Pons (tissue), 1 donor: ENCODE results near the gene PEPD.

Experiments
- DNase-seq: peaks from one replicate; pipeline ENCODE4 v3.0.0-alpha.2; 2016; ENCODE audit warnings: low spot score

Gene PEPD

GRCh38 chr19:33458807-33459206 lies 62.8 kb downstream of the PEPD start:
- DNase-seq, result no peak

DNA sequence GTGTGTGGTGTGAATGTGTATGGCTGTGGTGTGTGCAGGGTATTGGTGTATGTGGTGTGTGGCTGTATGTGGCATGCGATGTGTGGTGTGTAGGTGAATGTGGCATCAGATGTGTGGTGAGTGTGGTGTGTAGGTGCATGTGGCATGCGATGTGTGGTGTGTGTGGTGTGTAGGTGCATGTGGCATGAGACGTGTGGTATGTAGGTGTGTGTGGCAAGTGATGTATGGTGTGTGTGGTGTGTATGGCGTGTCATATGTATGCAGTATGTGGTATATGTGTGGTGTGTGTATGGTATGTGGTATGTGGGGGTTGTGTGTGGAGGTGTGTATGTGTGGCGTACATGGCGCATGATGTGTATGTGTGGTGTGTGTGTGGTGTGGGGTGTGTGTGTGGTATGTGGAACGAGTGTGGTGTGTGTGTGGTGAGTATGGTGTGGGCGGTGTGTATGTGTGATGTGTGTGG lies 63.4 kb downstream of the PEPD start:
- DNase-seq, result no peak

- DNase-seq, result no peak
These were observed 64.8 kb downstream of the PEPD start for GRCh38 chr19:33456845-33457220.

DNA sequence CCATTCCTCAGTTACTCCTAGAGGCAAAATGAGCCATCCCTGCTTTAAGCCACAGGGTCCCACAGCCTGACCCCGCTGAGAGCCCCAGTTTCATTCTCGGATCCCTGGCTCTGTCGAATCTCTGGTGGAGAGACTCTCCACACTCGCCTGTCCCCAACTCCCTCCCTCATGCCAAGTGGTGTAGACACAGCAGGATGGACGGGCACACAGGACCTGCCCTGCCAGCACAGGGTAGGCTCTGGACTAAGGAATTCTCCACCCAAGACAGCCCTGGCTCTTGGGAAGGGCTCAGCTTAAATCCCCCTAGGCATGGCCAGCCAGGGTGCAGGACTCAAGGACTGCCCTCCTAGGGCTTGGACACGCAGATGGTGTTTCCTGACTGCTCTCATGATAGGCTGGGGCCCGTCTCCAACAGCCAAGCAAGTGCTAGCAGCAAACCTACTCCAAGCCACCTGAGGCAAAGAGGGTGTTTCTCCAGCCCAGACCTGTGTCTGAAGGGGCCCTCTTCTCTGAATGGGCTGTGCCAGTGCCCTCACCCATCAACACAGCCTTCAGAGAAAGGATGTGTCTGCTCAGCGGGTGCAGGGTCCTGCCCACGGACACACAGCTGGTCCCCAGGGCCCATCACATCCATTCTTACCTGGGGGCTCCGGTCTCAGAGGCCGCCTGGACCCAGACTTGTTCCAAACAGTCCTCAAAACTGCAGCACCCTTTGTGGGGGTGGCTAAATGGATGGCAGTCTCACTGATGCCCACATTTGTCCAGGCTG lies 65.3 kb downstream of the PEPD start:
- no peak for DNase-seq

GRCh38 chr19:33453265-33453664 lies 68.3 kb downstream of the PEPD start:
- no peak for DNase-seq

DNA sequence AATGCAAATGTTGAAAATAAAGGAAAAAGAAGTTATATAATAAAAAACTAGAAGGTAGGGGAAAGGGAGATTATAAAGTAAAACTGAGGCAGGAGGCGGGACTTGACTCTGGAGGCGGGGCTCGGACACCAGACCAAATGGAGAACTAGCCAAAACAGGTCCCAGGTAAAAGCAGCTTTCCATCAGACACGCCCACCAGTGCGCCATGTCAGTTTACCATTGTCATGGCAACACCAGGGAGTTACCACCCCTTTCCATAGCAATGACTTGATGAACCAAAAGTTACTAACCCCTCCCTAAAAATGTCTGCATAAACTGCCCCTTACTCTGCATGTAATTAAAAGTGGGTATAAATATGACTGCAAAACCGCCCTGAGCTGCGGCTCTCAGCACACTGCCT lies 70.9 kb downstream of the PEPD start:
- no peak for DNase-seq

DNA sequence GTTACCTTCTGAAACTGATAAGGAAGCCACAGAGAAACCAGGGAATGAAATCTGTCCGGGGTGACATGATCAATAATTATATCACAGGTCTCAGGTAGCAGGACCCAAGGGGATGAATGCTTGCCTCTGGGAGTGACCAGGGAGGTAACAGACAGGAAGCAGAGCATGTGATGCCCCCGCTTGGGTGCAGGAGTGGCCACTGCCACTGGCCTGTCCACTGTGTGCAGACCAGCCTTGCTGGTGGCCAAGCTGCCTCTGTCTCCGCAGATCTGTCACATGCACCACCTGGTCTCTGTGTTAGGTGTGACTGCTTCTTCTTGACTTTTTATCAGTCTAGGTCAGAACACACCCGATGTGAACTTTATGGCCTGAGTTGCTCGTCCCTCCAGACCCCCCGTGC lies 71.8 kb downstream of the PEPD start:
- DNase-seq, result no peak

DNA sequence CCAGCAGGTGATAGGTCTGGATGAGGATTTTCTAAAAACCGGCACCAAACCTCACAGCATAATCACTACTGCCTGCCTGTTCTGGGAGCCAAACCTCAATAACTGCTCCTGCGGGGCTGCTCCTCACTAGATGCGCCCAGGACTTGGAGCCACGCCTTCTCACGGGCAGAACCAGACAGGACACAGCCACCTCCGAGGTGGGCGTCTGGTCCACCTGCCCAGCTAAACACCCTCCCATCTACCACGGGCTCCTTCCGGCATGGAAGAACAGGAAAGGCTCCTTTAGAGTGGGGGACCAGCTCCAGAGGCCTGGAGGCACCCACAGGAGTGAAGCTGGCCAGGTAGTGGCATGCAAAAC lies 73.5 kb downstream of the PEPD start:
- no peak for DNase-seq

GRCh38 chr19:33447336-33448158 lies 74.0 kb downstream of the PEPD start:
- no peak for DNase-seq

DNA sequence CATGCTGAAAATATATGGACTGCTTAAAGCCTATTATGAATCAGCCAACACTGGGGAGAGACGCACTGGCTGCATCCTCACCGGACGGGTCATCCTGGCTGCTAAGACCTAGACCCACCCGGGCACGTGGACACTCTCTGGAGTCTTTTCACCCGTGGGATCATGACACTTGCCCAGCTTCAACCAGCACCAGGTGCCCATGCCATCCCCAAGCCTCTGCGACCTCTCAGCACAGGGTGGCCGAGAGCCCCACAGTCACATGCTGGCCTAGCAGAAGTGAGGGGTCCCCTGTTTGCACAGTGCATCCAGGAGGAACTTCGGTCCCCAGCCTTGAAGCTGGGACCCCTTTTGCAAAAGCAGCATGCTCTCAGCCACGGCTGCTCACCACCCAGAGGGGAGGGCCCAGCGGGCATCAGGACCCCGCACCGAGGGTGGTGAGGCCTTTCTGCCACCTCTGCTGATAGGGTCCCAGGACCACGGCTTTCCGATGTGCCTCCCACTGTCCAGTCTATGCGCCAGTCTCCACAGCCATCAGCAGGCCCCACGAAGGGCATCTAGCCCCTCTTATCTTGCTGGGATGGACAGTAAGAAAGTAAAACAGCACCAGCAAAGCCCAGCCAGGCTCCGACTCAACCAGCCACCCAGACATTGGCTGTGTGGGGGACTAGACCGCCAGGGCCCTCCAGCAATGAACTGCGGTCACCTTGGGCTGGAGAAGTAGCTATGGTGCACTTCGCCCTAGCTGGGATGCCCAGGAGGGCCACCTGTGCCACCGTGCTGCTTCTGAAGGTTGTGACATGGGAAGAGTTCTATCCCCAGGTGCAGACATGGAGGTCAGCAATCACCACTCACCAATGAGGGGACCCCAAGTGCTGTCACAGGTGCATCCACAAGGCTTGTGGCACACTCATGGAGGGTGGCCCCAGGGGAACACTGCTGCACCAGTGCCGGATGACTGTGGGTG lies 75.0 kb downstream of the PEPD start:
- DNase-seq, result no peak

- no peak for DNase-seq
These were observed 75.9 kb downstream of the PEPD start for GRCh38 chr19:33445442-33446329.

DNA sequence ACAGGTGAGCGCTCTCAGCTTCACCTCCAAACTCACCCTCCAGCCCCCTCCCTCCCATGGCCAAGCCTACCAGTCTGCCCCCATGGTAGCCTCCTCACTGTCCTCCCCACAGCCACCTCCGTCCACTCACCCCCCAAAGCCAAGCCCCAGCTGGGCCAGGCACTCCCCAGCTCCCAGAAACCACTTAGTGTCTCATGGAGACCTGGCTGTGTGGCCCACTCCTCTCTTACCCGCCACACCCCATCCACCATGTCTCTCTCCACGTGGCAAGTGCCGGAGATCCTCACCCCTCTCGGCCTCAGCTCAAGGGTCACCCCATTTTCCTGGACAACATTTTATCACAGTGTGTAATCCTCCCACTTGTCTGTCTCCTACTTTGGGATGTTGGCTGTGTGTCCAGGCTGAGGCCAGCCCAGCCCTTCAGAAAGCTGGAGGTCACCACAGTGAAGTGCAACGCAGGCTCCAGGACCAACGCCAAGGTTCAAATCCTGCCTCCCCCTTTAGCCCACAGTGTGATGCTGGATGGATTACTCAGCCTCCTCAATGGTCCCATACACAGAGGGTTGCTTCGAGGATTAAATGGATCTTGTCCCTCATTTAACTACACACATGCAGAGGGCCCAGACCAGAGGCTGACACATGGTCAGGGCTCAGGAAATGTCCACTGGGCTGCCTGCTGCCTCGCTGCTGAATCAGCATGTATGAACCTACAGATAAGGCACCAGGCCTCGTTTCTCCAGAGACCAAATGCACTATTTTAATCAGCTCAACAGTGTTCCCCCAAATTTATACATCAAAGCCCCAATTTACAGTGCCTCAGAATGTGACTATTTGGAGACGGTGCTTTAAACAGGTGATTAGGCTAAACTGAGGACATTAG lies 76.8 kb downstream of the PEPD start:
- no peak for DNase-seq

GRCh38 chr19:33443638-33444561 lies 77.7 kb downstream of the PEPD start:
- no peak for DNase-seq

GRCh38 chr19:33442706-33443105 lies 78.9 kb downstream of the PEPD start:
- no peak for DNase-seq

DNA sequence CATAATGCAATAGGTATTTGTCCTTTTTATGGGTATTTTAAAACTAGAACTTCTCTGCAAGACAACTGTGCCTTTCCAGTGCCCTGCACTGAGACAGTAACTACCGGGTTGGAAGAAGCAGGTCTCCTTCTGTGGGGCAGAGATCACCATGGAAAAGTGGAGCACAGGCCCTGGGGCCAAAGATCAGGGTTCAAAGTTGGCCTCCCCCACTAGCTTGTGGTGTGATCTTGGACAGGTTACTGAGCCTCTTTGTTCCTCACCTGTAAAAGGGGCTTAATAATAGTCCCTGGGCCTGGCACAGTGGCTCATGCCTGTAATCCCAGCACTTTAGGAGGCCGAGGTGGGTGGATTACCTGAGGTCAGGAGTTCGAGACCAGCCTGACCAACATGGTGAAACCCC lies 79.8 kb downstream of the PEPD start:
- DNase-seq, result no peak

- no peak for DNase-seq
These were observed 80.3 kb downstream of the PEPD start for GRCh38 chr19:33441277-33441699.

DNA sequence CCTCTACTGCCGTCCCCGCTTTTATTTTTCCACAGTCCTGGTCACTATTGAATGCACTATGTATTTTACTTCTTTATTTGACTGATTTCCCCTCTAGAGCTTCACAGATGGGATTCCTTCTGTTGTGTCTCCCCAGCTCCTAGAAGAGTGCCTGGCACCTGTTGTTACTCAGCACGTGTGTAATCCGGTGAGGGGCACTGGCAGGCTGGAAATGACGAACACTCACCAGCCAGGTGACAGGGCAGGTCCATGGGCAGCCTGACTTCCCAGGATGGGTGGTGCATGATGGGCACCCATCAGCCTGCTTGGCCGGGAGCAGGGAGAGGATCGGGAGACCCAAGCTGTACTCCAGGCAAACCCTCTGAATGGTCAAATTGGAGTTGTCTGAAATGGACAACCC lies 80.9 kb downstream of the PEPD start:
- DNase-seq, result no peak

- DNase-seq, result no peak
These were observed 81.3 kb downstream of the PEPD start for GRCh38 chr19:33440241-33440640.
